CD14-positive monocyte (primary cell): ENCODE data around the gene TNFRSF25. TPM values are rescaled to one million over a fixed set of nuclear protein-coding genes. Genes with fewer than 3 reads are reported as not detected.

Source experiments
- DNase-seq, 3 donors: peaks; one replicate each; pipeline ENCODE4 v3.0.0-alpha.2; 2011 to 2022
- H2AFZ ChIP-seq: 2 replicates; pipeline ENCODE4 v1.6.0; 2012; ENCODE audit warnings: mild to moderate bottlenecking, low read depth, low read length, inconsistent platforms; ENCODE audit not compliant: insufficient read depth, poor library complexity, severe bottlenecking
- H3K27ac ChIP-seq, 2 donors: 1 replicate in 1 of 2; 2 replicates in 1 of 2; pipeline ENCODE4 v1.5.1; 2012 to 2013; ENCODE audit warnings: low read length in 2 of 2, control low read depth in 1 of 2, inconsistent platforms in 1 of 2, low read depth in 1 of 2, mild to moderate bottlenecking in 1 of 2
- H3K27me3 ChIP-seq, 2 donors: one replicate each; pipeline versions ENCODE4 v1.6.0 to v1.6.1; 2011 to 2013; ENCODE audit warnings: low read length in 2 of 2; ENCODE audit not compliant: control insufficient read depth in 2 of 2, insufficient read depth in 2 of 2
- H3K36me3 ChIP-seq, 2 donors: replicated peaks in 1 of 2; 1 replicate in 1 of 2; 2 replicates in 1 of 2; pipeline versions ENCODE4 v1.5.1 to v1.6.1; 2012 to 2013; ENCODE audit warnings: low read length in 2 of 2, control low read depth in 1 of 2, inconsistent platforms in 1 of 2, mild to moderate bottlenecking in 1 of 2; ENCODE audit not compliant: insufficient read depth in 2 of 2, control insufficient read depth in 1 of 2
- H3K4me1 ChIP-seq, 2 donors: 1 replicate in 1 of 2; 2 replicates in 1 of 2; pipeline versions ENCODE4 v1.5.1 to v1.6.1; 2012 to 2013; ENCODE audit warnings: low read length in 2 of 2, control low read depth in 1 of 2, inconsistent platforms in 1 of 2, mild to moderate bottlenecking in 1 of 2, moderate library complexity in 1 of 2; ENCODE audit not compliant: insufficient read depth in 2 of 2, control insufficient read depth in 1 of 2
- H3K4me2 ChIP-seq: replicated peaks from 2 replicates; pipeline ENCODE3; 2012; ENCODE audit warnings: low read length, moderate library complexity, mild to moderate bottlenecking; ENCODE audit not compliant: poor library complexity, severe bottlenecking; ENCODE audit errors: extremely low read depth
- H3K4me3 ChIP-seq, 3 experiments: fragments of 200-600 bp in 1 of 3; sonication (generic) in 1 of 3; replicated peaks in 1 of 3; 1 replicate in 2 of 3; 2 replicates in 1 of 3; pipeline ENCODE4 v1.5.1; 2011 to 2013; ENCODE audit warnings: low read length in 3 of 3, mild to moderate bottlenecking in 3 of 3, control low read depth in 2 of 3, low read depth in 2 of 3, inconsistent platforms in 1 of 3, moderate library complexity in 1 of 3
- H3K79me2 ChIP-seq: 2 replicates; pipeline ENCODE4 v1.6.0; 2012; ENCODE audit warnings: mild to moderate bottlenecking, control low read depth, inconsistent platforms, low read length, moderate library complexity; ENCODE audit not compliant: insufficient read depth
- H3K9ac ChIP-seq: 2 replicates; pipeline ENCODE4 v1.6.0; 2017; ENCODE audit warnings: low read length, mild to moderate bottlenecking; ENCODE audit not compliant: insufficient read depth, poor library complexity, severe bottlenecking
- H3K9me3 ChIP-seq, 2 donors: replicated peaks in 1 of 2; 1 replicate in 1 of 2; 2 replicates in 1 of 2; pipeline versions ENCODE4 v1.5.1 to v1.6.1; 2012 to 2013; ENCODE audit warnings: low read length in 2 of 2, control low read depth in 1 of 2; ENCODE audit not compliant: control insufficient read depth in 1 of 2, insufficient read depth in 1 of 2
- H4K20me1 ChIP-seq: 2 replicates; pipeline ENCODE4 v1.6.0; 2012; ENCODE audit warnings: mild to moderate bottlenecking, low read length, control low read depth, moderate library complexity; ENCODE audit not compliant: insufficient read depth
- H3K27ac Mint-ChIP-seq, 7 donors: one replicate each; pipeline ENCODE4 v1.8.0; 2020; ENCODE audit warnings: mild to moderate bottlenecking in 7 of 7, mixed read lengths in 7 of 7, moderate library complexity in 6 of 7, inconsistent platforms in 2 of 7
- H3K27me3 Mint-ChIP-seq, 3 donors: one replicate each; pipeline ENCODE4 v1.8.0; 2021 to 2022; ENCODE audit warnings: low read depth in 3 of 3, mild to moderate bottlenecking in 3 of 3, mixed read lengths in 3 of 3, moderate library complexity in 3 of 3, inconsistent platforms in 1 of 3
- H3K36me3 Mint-ChIP-seq, 2 donors: one replicate each; pipeline ENCODE4 v1.8.0; 2020; ENCODE audit warnings: mixed read lengths in 2 of 2, inconsistent platforms in 1 of 2, mild to moderate bottlenecking in 1 of 2
- H3K4me1 Mint-ChIP-seq: one replicate; pipeline ENCODE4 v1.8.0; 2020; ENCODE audit warnings: mild to moderate bottlenecking, mixed read lengths
- H3K4me3 Mint-ChIP-seq, 2 donors: one replicate each; pipeline ENCODE4 v1.8.0; 2020; ENCODE audit warnings: mild to moderate bottlenecking in 2 of 2, mixed read lengths in 2 of 2, moderate library complexity in 1 of 2
- H3K9me3 Mint-ChIP-seq, 7 donors: one replicate each; pipeline ENCODE4 v1.8.0; 2020 to 2022; ENCODE audit warnings: mixed read lengths in 7 of 7, mild to moderate bottlenecking in 6 of 7, moderate library complexity in 6 of 7, inconsistent platforms in 2 of 7
- CTCF ChIP-seq: fragments of 200-600 bp; IDR thresholded peaks from one replicate; pipeline ENCODE4 v1.8.0; 2022; ENCODE audit warnings: antibody characterized with exemption, mild to moderate bottlenecking
- WGBS: methylation state at CpG from one replicate; pipeline ENCODE4 v1.1.5; 2013; ENCODE audit warnings: missing lambda C conversion rate; ENCODE audit not compliant: insufficient coverage; 5-methylcytosine and 5-hydroxymethylcytosine counted together
- intact Hi-C, 2 donors: fragments of 100-400 bp; cut with micrococcal nuclease; formaldehyde crosslinking; loops; one replicate each; pipeline versions ENCODE4 v1.15.0 to v1.15.1; 2023
- polyA plus RNA-seq, 3 donors: library from polyadenylated mRNA; depleted of rRNA in 1 of 3; unstranded in 2 of 3; stranded (reverse) in 1 of 3; fragments of 300-500 nt in 2 of 3; fragments of >200 nt in 1 of 3; fragmentation: Illumina TruSeq in 2 of 3; gene quantifications; 1 replicate in 2 of 3; 2 replicates in 1 of 3; pipeline ENCODE4 v1.2.3, GENCODE V29; 2012 to 2021

Gene TNFRSF25
- polyA plus RNA-seq, 3 donors, result 0.33 to 3.0 (median 0.48) TPM

DNA sequence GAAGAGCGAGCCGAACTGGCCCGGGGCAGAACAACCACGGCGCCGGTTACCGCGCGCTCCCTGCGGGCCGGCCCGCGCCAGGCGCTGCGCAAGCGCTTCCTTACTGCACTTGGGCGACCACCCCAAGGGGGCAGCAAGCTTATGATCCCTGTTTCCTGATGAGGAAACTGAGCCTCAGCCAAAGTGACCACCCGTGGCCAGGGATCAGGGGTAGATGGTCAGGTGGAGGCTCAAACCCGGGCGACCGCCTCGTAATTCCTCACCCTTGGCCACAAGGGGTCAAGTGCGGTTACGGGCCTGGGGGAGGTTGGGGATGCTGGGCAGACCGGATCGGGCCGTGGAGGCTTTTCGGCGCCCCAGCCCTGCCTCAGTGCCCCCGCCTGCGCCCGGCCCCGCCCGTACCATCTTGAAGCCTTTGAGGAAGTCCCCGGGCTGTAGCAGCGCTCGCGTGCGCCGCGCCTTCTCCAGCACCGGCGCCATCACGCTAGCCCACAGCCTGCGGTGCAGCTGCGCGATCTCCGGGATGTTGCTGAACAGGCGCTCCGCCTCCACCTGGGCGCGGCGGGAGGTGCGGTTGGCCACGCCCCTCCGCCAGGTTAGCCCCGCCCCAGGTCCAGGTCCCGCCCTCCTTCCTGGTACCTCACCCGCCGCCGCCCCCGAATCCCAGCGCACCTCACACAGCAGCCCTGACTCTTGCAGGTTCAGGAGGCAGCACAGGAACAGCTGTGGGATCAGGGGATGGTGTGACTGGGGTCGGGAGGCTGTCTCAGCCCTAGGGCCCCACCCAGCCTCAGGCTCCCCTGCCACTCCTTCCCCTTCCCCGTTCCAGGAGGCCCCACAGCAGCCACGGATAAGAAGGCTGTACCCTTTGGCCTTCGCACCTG is 5.4 kb upstream of the TNFRSF25 start:
- Histone ChIP-seq H4K20me1 (no peaks in the 10 kb centered on the region), H3K9me3 (peaks cover 0 to 6% of the 10 kb centered on the region in 2 donors), H3K9ac (no peak overlapping the region), H3K4me3 (no peak overlapping the region), H2AFZ (no peak overlapping the region), H3K27me3 (peaks cover 0 to 7% of the 10 kb centered on the region in 2 donors), H3K79me2 (no peaks in the 10 kb centered on the region), H3K36me3 (no peaks in the 10 kb centered on the region), H3K4me1 (no peaks in the 10 kb centered on the region), H3K27ac (no peak overlapping the region), H3K4me2 (no peak overlapping the region)
- no peak for DNase-seq
- Mint-ChIP-seq H3K4me1 (no peaks in the 10 kb centered on the region), H3K9me3 (peaks cover 0 to 3% (median 0%) of the 10 kb centered on the region in 7 donors), H3K36me3 (no peaks in the 10 kb centered on the region), H3K27me3 (peaks cover 12 to 18% (median 16%) of the 10 kb centered on the region in 3 donors), H3K27ac (no peak overlapping the region), H3K4me3 (no peak overlapping the region)
- WGBS, result 91% methylated on average over 48 of the region's 67 CpGs
- intact Hi-C loops, result loop anchor here in 1 of 2 donors (5.0 kb wide), 1 partner anchor 531 kb away; no protein-coding TSS in a partner anchor
- TF ChIP-seq CTCF, result no peak

DNA sequence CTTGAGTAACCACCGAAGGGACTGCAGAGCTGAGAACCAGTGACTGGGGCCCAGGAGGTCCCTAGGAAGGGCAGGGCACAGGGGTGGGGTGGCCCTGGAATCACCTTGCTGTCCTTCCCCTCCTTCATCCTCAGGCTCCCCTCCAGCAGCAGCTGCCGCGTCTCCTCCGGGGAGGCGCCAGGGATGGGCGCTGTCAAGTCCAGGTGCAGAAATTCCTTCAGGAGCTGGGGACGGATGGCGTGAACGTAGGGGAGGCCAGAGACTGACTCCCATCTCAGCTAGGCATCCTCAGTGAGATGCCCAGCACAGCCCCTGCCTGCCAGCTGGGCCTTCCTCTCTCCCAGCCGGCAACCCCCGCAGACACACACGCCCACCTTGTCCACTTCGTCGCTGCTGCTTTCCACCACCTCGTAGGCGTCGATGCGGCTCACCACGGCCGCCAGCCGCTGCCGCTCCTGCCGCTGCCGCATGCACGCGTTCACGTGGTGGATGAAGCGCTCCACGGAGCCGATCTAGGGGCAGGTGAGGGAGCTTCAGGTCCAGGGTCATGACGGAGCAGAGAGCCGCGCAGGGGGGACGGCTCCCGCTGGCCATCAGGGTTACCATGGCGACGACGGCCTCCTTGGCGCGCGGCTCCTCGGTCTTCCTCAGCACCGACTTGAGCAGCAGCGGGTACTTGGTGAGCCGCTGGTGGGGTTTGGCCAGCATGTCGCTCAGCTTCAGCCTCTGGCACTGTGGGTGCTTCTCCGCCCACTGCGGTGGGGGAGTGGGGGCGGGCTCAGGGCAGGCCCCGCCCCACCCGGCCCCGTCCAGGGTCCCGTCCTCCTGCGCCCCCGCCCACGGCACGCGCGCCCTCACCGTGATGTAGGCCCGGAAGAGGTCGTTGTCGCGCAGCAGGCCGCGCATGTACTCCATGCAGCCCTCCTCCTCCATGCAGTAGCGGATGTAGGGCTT is 4.4 kb upstream of the TNFRSF25 start:
- no peaks in the 10 kb centered on the region for H4K20me1 ChIP-seq
- H3K36me3 ChIP-seq, result no peaks in the 10 kb centered on the region
- H2AFZ ChIP-seq, result no peak overlapping the region
- no peak for TF ChIP-seq CTCF
- no peak overlapping the region for H3K4me2 ChIP-seq
- H3K9me3 ChIP-seq, result peaks cover 0 to 6% of the 10 kb centered on the region in 2 donors
- intact Hi-C loops, result loop anchor here in 1 of 2 donors (5.0 kb wide), 1 partner anchor 532 kb away; no protein-coding TSS in a partner anchor
- Mint-ChIP-seq H3K4me1 (peaks cover 3% of the 10 kb centered on the region), H3K4me3 (no peak overlapping the region), H3K27ac (peak overlapping the region in 2 of 7 donors; percentile 6 to 64), H3K27me3 (peaks cover 14 to 24% (median 22%) of the 10 kb centered on the region in 3 donors), H3K36me3 (no peaks in the 10 kb centered on the region), H3K9me3 (peaks cover 0 to 3% (median 0%) of the 10 kb centered on the region in 7 donors)
- H3K9ac ChIP-seq, result no peak overlapping the region
- DNase-seq, result no peak
- H3K4me3 ChIP-seq, result no peak overlapping the region
- no peaks in the 10 kb centered on the region for H3K4me1 ChIP-seq
- WGBS, result 93% methylated on average over 59 of the region's 67 CpGs
- H3K79me2 ChIP-seq, result no peaks in the 10 kb centered on the region
- peaks cover 0 to 14% of the 10 kb centered on the region in 2 donors for H3K27me3 ChIP-seq
- H3K27ac ChIP-seq, result no peak overlapping the region
